ENCODE measurements around the gene FANCD2. TPM values are rescaled to one million over a fixed set of nuclear protein-coding genes. Genes with fewer than 3 reads are reported as not detected.
"Not testable (repeated sequence)": the region's sequence is repeated elsewhere in the genome, so short reads cannot be mapped to it uniquely, and the experiment has no call there.

Gene FANCD2
- total RNA-seq, 1 experiment from 2014 or later = 69.2 TPM

DNA sequence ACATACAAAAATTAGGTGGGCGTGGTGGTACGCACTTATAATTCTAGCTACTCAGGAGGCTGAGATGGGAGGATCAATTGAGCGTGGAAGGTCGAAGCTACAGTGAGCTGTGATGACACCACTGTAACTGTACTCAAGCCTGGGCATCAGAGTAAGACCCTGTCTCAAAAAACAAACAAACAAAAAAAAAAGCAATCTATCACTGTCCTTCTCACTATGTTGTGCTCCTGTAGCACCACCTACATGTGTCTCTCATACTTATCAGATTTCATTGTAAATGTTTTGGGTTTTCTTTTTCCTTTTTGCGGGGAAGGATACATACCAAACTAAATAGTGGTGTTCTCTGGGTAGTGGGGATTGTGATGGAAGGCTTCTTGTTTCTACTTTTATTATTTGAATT is 14.8 kb downstream of the FANCD2 start:
- BruUV-seq (replicated peaks) = no TSS peak
- TF ChIP-seq EZH2 (IDR thresholded peaks at IDR 0.05; ENCODE audit: borderline replicate concordance, low read depth, low read length, poor library complexity, severe bottlenecking) (no peak), CTCF (conservative IDR thresholded peaks at IDR 0.05; ENCODE audit: low read depth, low read length) (no peak)
- ChIA-PET POLR2A (ENCODE audit: low non-redundant PET) (interaction anchor here (0.7 kb wide), 1 partner anchor 166 kb away, joined by 4 read pairs; no protein-coding TSS in a partner anchor), CTCF (no interaction called here)
- no peak for DNase-seq (ENCODE audit: low spot score)
- H3K4me3 ChIP-seq (ENCODE audit: low read depth, low read length, poor library complexity, severe bottlenecking) = no peak overlapping the region
- H3K27ac ChIP-seq (ENCODE audit: low read depth, low read length, poor library complexity, severe bottlenecking) = no peak overlapping the region
- H3K36me3 ChIP-seq (ENCODE audit: insufficient read depth, low read length, poor library complexity, severe bottlenecking) = peaks cover 73% of the 10 kb centered on the region
- no peaks in the 10 kb centered on the region for H3K27me3 ChIP-seq (replicated peaks; ENCODE audit: insufficient read depth, low read depth, low read length, poor library complexity)
- H3K9me3 ChIP-seq (ENCODE audit: low read depth, low read length, poor library complexity, severe bottlenecking) = no peaks in the 10 kb centered on the region
- intact Hi-C loops (cut with micrococcal nuclease; ENCODE audit: unreplicated experiment) = no loop called here
- H3K4me1 ChIP-seq (ENCODE audit: insufficient read depth, low read length, poor library complexity, severe bottlenecking) = no peaks in the 10 kb centered on the region

- Histone ChIP-seq H3K27ac (ENCODE audit: low read depth, low read length, poor library complexity, severe bottlenecking) (no peak overlapping the region), H3K36me3 (ENCODE audit: insufficient read depth, low read length, poor library complexity, severe bottlenecking) (peaks cover 36% of the 10 kb centered on the region), H3K4me1 (ENCODE audit: insufficient read depth, low read length, poor library complexity, severe bottlenecking) (no peaks in the 10 kb centered on the region), H3K9me3 (ENCODE audit: low read depth, low read length, poor library complexity, severe bottlenecking) (no peaks in the 10 kb centered on the region), H3K27me3 (replicated peaks; ENCODE audit: insufficient read depth, low read depth, low read length, poor library complexity) (no peaks in the 10 kb centered on the region), H3K4me3 (ENCODE audit: low read depth, low read length, poor library complexity, severe bottlenecking) (no peak overlapping the region)
- CTCF ChIA-PET = no interaction called here
- no peak for DNase-seq (ENCODE audit: low spot score)
- TF ChIP-seq EZH2 (IDR thresholded peaks at IDR 0.05; ENCODE audit: borderline replicate concordance, low read depth, low read length, poor library complexity, severe bottlenecking) (no peak), CTCF (conservative IDR thresholded peaks at IDR 0.05; ENCODE audit: low read depth, low read length) (no peak)
- intact Hi-C loops (cut with micrococcal nuclease; ENCODE audit: unreplicated experiment) = no loop called here
- POLR2A ChIA-PET (ENCODE audit: low non-redundant PET) = no interaction called here
- no TSS peak for BruUV-seq (replicated peaks)
These were observed 21.6 kb downstream of the FANCD2 start for GRCh38 chr3:10047876-10048275.

DNA sequence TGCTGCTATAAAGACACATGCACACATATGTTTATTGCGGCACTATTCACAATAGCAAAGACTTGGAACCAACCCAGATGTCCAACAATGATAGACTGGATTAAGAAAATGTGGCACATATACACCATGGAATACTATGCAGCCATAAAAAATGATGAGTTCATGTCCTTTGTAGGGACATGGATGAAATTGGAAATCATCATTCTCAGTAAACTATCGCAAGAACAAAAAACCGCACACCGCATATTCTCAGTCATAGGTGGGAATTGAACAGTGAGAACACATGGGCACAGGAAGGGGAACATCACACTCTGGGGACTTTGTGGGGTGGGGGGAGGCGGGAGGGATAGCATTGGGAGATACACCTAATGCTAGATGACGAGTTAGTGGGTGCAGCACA is 26.8 kb downstream of the FANCD2 start:
- peaks cover 10% of the 10 kb centered on the region for H3K36me3 ChIP-seq (ENCODE audit: insufficient read depth, low read length, poor library complexity, severe bottlenecking)
- intact Hi-C loops (cut with micrococcal nuclease; ENCODE audit: unreplicated experiment); H3K27me3 ChIP-seq (replicated peaks; ENCODE audit: insufficient read depth, low read depth, low read length, poor library complexity); H3K4me1 ChIP-seq (ENCODE audit: insufficient read depth, low read length, poor library complexity, severe bottlenecking); DNase-seq (ENCODE audit: low spot score); H3K27ac ChIP-seq (ENCODE audit: low read depth, low read length, poor library complexity, severe bottlenecking); H3K9me3 ChIP-seq (ENCODE audit: low read depth, low read length, poor library complexity, severe bottlenecking); BruUV-seq (replicated peaks); POLR2A ChIA-PET (ENCODE audit: low non-redundant PET); CTCF ChIA-PET; H3K4me3 ChIP-seq (ENCODE audit: low read depth, low read length, poor library complexity, severe bottlenecking): not testable (repeated sequence)

- Histone ChIP-seq H3K27ac (ENCODE audit: low read depth, low read length, poor library complexity, severe bottlenecking) (no peak overlapping the region), H3K27me3 (replicated peaks; ENCODE audit: insufficient read depth, low read depth, low read length, poor library complexity) (no peaks in the 10 kb centered on the region), H3K4me1 (ENCODE audit: insufficient read depth, low read length, poor library complexity, severe bottlenecking) (no peaks in the 10 kb centered on the region), H3K9me3 (ENCODE audit: low read depth, low read length, poor library complexity, severe bottlenecking) (no peaks in the 10 kb centered on the region), H3K36me3 (ENCODE audit: insufficient read depth, low read length, poor library complexity, severe bottlenecking) (peaks cover 5% of the 10 kb centered on the region), H3K4me3 (ENCODE audit: low read depth, low read length, poor library complexity, severe bottlenecking) (no peak overlapping the region)
- no peak for DNase-seq (ENCODE audit: low spot score)
- POLR2A ChIA-PET (ENCODE audit: low non-redundant PET) = no interaction called here
- intact Hi-C loops (cut with micrococcal nuclease; ENCODE audit: unreplicated experiment) = no loop called here
- CTCF ChIA-PET = no interaction called here
- no TSS peak for BruUV-seq (replicated peaks)
- no peak for TF ChIP-seq CTCF (conservative IDR thresholded peaks at IDR 0.05; ENCODE audit: low read depth, low read length)
- TF ChIP-seq EZH2 (IDR thresholded peaks at IDR 0.05; ENCODE audit: borderline replicate concordance, low read depth, low read length, poor library complexity, severe bottlenecking) = no peak
These were observed 28.9 kb downstream of the FANCD2 start for GRCh38 chr3:10055097-10055496.

DNA sequence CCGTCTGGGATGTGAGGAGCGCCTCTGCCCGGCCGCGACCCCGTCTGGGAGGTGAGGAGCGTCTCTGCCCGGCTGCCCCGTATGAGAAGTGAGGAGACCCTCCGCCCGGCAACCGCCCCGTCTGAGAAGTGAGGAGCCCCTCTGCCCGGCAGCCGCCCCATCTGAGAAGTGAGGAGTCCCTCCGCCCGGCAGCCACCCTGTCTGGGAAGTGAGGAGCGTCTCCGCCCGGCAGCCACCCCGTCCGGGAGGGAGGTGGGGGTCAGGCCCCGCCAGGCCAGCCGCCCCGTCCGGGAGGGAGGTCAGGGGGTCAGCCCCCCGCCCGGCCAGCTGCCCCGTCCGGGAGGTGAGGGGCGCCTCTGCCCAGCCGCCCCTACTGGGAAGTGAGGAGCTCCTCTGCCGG is 43.8 kb downstream of the FANCD2 start:
- H3K27me3 ChIP-seq (replicated peaks; ENCODE audit: insufficient read depth, low read depth, low read length, poor library complexity); H3K4me3 ChIP-seq (ENCODE audit: low read depth, low read length, poor library complexity, severe bottlenecking); POLR2A ChIA-PET (ENCODE audit: low non-redundant PET); intact Hi-C loops (cut with micrococcal nuclease; ENCODE audit: unreplicated experiment); H3K9me3 ChIP-seq (ENCODE audit: low read depth, low read length, poor library complexity, severe bottlenecking); DNase-seq (ENCODE audit: low spot score); CTCF ChIA-PET; BruUV-seq (replicated peaks); H3K4me1 ChIP-seq (ENCODE audit: insufficient read depth, low read length, poor library complexity, severe bottlenecking); H3K27ac ChIP-seq (ENCODE audit: low read depth, low read length, poor library complexity, severe bottlenecking): not testable (repeated sequence)
- H3K36me3 ChIP-seq (ENCODE audit: insufficient read depth, low read length, poor library complexity, severe bottlenecking) = peaks cover 39% of the 10 kb centered on the region
